A172 (cell line): Measurements from ENCODE around the gene NRARP. TPM values are rescaled to one million over a fixed set of nuclear protein-coding genes. Genes with fewer than 3 reads are reported as not detected.

ENCODE experiments used
- DNase-seq: peaks from one replicate; pipeline ENCODE4 v3.0.0-alpha.2; 2015; ENCODE audit warnings: low spot score
- total RNA-seq: library from RNA; depleted of rRNA; stranded (reverse); fragments of >200 nt; shearing (Covaris generic); gene quantifications from 2 replicates; pipeline ENCODE4 v1.2.3, GENCODE V29; 2014

The NRARP gene
- total RNA-seq, 1 experiment from 2014 or later: 0.40 TPM

DNA sequence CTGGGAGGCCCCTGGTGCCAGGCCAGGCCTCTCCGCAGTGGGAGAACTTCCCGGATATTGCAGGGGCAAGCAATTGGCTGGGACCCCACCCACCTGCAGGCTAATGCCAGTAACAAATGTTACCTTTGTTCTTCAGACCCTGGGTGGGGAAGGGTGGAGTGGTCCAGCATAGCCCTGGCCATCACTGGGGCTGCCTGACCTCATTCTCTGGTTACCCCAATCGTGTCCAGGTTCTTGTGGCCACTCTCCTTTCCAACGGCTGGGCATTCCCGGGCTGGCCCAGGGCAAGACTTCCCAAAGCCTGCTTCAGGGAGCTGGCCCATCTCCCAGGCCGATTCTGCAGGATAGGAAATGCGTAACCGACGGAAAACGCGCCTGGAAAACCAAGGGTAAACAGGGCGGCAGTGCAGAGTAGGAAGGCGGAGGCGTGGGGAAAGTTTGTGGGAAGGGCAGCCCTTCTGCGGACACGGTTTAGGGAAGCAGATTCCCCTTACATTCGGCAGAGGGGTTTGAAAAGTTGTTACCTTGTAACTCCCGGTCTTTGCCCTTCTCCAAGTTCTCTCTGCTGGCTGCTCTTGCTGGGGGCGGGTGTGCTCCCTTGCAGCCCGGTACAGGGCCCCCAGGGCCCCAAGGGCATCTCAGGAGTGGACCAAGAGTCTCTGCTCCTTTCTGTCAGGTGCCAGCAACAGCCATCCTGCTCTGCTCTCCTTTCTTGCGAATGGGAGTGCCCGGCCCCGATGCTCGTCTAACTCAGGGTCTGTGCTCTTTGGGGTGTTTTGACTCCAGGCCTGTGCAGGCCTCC lies 3.5 kb downstream of the NRARP start:
- no peak for DNase-seq

DNA sequence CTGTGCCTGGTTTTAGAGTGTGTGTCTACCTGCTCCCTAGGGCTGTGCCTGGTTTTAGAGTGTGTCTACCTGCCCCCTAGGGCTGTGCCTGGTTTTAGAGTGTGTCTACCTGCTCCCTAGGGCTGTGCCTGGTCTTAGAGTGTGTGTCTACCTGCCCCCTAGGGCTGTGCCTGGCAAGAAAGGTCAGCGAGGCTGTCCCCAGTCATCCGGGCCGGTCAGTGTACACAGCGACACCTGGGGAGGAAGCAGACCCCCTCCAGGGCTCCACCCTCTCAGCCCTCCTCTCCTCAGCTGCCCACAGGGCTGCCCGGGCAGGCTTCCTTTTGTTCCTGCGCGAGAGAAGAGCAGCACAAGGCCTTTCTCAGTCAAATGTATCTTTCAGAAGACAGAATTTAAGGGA lies 4.1 kb downstream of the NRARP start:
- no peak for DNase-seq

DNA sequence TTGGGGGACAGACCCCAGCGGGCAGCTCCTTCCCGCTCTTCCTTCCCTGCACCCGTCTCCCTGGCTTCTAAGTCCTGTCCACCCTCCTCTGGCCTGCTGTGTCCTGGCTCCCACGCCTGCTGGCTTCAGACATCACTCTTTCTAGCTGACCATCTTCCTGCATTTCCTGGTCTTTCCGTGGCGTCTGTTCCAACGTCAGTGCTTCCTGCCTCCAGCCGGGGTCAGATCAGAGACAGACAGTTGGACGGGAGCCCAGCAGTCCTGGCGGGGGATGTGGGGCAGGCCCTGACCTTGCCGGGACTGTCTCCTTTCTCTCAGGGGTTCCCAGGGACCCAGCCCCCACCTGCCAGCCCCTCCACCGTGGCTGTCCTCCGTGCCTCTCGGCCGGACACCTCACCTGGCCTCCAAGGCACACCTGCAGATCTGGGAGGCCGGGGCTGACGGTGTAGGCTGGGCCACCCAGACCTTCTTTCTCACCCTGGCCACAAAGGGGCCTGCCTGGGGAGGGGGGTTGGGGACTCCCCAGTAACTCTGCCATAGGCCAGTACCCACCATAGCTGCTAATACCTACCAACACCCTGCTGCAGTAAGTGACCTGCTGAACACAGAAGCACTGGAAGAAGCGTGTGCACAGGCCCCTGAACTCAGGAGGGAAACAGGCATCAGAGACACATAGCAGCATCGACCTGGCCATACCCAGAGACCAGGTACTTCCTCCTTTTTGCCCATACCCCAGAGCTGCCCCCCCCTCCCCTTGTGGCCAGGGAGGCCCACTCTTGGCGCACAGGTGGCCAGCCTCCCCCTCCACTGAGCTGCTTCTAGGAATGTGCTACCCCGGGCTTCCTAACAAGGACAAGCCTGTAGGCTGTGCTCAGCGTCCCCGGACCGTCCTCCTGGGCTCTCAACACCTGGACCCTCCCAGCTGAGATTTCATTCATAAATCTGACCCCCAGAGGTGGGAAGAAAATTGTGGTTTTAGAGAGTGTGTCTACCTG lies 5.1 kb downstream of the NRARP start:
- no peak for DNase-seq

DNA sequence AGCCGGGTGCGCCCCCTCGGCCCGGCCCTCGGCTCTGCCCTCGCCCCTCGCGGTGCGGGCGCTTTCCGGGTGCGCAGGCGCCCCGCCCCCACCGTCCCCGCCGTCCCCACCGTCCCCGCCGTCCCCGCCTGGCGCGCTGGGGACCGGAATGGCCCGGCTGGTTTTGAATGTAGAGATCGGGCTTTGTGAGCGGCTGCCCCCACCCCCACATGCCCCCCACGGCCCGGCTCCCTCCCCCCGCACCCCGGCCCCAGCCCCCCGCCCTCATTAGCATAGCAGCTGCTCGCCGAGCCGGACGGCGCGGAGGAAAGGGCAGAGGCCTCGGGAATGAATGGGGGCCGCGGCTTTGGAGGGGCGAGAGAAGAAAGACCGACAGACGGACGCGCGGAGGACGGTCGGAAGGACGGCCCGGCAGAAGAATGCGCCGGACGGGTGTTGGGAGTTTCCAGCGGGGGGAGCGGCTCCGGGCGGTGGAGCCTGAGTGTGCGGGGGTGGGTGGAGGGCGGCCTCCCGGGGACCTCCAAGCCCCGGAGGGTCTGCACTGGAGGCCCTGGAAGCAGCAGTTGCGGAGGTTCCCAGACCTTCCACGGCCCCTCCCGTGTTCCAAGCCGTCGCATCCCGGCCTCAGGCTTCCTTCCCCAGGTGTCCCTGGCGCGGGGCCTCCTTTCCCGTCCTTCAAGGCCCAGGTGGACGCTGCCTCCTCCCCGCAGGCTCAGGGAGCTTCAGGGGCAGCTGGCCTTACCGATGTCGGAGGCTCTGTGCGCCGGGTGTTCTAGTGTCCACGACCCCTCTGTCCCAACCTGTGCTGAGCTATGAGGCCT lies 6.0 kb downstream of the NRARP start:
- no peak for DNase-seq

DNA sequence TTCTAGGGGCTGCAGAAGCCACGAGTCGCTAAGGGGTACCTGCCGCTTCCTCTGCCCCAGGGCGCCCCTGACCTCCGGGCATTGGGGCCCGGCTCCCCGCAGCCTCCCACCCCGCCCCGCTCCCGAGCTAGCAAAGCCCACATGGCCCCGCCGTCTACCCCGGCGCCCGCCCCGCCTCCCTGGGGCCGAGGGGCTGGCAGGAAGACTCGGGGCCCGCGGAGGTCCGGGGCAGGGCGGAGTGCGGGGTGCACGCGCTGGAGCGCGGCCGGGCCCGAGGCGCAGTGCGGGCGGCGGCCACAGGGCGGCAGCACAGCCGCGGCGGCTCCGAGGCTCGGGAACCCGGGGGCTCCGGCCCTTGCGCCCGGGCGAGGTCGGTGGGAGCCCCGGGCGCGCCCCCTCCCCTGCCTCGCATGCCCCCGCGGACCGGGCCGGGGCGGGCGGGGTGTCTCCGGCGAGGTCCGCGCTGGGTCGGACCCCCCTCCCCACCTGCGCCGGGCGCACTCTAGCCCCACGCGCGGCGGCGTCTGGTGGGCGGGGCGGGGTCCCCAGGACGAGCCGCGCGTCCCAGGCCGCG lies 6.7 kb downstream of the NRARP start:
- DNase-seq: no peak

DNA sequence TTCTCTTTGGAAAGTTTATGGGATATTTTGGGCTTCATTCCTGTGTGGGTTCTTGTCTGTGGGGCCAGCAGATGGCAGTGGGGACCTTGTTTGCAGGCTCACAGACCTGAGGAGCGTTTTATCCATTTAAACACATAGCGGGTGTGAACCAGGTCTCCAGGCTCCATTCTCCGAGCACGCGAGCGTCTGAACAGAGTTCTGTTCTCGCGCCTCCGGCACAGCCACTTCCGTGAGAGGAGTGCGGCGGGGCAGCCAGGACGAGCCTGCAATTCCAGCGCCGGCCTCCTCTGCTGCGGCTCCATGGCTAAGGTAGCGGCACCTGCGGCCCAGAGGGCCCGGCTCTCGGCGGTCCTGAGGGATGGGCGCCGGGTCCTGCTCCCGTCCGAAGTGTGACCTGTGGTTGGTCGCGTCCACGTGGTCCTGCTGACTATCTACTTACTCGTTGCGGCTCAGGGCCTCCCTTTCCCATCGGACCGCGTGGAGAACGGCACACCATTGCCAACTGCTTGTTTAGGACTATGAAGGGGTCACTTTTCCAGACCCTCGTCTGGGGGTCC lies 7.3 kb downstream of the NRARP start:
- no peak for DNase-seq

DNA sequence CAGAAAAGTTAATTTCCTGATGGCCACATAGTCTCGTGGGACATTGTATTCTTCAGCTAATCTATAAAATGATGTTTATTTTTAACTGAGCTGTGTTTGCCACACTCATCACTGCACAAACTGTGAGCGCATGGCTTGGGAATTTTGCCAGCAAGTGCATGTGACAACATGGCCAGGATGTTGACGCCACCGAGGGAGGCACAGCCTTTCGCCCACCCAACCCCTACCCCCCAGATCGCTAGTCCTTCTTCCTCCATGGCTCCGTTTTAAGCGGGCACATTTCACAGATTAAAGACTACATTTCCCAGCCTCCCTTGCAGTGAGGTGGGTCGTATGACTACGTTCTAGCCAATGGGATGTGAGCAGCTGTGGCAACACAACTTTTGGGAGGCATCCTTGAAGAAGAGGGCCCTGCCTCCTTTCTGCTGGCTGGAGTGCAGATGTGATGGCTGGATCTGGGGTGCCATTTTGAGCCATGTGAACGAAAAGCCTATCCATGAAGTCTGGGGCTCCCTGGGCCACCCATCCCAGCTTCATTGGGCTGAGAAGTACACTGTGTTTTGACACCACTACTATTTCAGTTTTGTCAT lies 7.9 kb downstream of the NRARP start:
- DNase-seq: peak; percentile 46

DNA sequence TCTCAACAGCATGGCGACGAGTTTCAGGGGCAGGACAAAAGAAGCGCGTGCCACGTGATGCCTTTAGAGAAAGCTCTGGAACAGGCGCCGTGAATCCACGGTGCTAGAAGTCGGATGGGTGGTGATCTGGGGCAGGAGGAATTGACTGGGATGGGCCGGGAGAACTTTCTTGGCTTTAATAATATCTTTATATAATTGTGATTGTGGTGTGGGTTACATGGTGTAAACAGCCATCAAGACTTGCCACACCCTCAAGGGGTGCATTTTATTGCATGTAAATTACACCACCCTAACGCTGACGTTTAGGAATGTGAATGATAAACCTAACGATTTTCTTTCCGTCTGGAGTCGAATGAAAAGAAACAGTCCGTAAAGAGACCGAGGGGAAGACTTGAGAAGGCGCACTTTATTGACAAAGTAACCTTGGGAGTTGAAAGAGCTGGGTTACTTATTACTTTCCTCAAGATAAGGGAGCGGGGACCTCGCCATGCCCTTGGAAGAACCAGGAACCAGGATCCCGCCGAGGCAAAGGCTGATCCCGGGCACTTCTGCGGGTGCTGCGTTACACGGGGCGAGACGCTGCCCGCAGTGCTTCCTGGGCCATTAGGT lies 8.5 kb downstream of the NRARP start:
- DNase-seq: no peak

DNA sequence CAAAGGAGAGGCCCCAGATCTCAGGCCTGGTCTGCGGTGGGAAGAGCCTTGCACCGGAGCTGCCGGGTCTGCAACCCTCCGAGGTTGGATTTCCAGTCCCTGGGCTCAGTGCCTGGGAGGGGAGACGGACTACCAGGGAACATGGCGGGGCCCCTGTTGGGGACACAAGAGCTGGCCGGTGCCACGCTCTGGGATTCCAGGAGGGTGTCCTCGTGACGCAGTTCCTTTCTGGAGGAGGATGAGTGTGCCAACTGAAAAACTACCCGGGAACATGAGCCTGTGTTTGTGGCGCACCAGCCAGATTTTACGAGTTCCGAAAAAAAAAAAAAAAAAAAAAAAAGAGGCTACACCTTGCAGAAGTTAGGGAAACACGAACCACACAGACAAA lies 9.0 kb downstream of the NRARP start:
- DNase-seq: no peak

DNA sequence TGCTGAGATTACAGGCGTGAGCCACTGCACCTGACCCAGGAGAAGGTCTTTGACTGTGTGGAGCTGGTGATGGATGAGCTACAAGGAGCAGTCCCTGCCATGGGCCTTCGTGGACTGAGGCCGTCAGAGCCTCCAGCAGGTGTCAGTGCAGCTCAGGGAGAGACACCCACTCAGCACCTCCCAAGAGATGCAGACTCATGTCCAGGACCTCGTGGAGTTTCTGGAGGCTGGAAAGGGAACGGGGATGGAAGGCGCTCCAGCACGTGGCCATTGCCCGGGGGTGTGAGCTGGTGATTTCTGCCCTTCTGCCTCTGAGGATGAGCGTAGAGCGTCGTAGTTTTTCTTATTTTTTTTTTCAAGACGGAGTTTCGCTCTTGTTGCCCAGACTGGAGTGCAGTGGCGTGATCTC lies 15.1 kb downstream of the NRARP start:
- peak; percentile 87 for DNase-seq

DNA sequence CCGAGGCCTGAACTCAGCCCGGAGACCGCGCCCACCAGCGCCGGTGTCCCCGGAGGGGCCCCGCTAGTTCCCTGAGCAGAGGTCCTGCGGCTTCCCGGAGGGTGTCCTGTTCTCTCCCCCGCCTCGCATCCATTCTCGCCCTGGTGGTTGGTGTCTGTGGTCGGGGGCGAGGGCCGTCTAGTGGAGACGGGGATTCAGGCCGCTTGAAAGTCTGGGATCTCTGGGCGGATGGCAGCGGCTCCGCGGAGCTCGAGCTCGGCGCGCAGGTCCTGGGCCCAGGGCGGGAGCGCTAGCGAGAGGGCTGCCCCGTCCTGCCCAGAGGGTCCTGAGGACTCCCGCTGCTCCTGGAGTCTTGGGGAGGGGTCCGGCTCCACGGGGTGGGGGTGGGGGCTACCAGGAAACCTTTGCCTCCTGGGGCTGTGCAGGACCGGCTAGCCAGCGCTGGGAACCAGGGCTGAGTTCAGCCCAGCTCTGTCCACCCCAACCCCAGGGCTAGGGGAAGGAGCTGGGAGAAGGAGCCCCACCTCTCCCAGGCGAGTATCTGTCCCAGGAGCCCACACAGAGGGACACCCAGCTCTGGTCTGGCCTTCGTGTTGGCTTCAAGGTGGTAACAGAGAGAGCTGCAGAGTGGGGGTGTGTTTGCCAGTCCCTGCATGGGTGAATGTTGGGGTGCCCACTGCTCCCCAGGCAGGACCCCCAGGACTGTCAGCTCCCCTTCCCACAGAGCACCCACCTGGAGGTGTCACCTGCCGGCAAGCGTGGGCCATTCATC lies 20.5 kb downstream of the NRARP start:
- no peak for DNase-seq

DNA sequence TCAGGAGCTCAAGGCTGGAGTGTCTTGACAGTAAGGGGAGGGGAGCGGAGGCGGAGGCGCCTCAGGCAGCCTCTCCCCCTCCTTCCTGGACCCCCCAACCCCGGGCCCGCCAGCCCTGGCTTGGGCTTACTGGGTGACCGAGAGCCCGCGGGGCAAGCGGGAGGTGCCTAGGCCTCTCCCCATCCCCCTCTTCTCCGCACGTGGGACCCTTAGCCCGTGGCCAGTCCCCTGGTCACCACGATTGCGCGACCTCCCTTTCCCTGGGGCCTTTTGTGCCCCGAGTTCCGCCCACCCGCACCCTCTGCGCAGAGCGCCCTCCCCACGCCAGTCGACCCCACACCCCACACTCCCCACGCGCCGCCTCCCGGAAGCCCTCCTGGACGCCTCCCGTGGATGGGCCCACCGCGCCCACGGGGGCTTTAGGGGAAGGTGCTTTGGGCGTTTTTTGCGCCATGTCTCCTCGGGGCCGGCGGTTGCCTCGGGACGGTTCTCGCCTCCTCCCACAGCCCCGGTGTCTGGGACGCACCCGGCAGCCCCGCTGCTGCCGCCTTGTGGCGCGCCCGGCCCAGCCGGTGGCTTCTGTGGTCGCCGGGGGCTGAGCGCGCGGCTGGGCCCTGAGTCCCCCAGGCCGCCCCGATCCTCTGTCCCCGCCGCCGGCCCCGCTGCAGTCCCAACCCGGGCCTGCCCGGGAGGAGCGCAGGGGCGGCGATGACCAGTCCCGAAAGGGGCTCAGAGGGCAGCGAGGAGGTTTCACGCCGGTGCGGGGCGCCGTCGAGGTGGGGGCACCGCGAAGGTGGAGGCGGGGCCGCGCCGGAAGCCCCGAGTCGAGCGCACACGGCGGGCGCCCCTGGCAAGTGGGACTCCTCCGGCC lies 21.4 kb downstream of the NRARP start:
- no peak for DNase-seq

DNA sequence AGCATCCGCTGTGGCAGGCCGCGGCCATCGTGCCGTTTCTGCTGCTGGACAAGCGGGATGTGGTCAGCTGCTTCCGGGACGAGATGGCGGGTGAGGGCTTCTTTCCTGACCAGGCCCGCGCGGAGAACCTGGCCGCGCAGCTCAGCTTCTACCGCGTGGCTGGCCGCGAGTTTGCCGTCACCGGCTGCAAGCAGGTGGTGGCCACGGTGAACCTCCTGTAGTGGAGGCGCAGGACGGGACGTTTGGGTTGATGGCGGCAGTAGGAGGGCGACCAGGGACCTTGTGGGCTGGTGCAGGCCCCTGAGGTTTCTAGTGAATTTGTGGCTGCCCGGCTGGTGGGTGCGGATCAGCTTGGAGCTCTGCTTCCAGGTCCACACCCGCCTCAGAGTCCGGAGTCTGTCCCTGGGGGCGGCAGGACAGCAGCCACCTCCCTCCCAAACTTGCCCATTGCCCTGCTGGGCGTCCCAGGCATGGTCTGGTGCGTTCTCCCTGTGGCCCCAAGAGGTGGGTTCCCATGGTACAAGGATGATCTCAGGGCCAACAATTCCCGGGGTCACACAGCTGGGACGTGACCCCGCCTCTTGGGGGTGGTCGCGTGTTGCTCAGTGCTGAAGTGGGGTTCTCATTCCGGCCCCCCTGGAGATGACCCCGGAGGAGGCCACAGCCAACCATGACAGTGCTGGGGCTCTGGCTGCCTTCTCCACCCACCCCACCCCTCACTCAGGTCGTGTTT lies 22.2 kb downstream of the NRARP start:
- no peak for DNase-seq

DNA sequence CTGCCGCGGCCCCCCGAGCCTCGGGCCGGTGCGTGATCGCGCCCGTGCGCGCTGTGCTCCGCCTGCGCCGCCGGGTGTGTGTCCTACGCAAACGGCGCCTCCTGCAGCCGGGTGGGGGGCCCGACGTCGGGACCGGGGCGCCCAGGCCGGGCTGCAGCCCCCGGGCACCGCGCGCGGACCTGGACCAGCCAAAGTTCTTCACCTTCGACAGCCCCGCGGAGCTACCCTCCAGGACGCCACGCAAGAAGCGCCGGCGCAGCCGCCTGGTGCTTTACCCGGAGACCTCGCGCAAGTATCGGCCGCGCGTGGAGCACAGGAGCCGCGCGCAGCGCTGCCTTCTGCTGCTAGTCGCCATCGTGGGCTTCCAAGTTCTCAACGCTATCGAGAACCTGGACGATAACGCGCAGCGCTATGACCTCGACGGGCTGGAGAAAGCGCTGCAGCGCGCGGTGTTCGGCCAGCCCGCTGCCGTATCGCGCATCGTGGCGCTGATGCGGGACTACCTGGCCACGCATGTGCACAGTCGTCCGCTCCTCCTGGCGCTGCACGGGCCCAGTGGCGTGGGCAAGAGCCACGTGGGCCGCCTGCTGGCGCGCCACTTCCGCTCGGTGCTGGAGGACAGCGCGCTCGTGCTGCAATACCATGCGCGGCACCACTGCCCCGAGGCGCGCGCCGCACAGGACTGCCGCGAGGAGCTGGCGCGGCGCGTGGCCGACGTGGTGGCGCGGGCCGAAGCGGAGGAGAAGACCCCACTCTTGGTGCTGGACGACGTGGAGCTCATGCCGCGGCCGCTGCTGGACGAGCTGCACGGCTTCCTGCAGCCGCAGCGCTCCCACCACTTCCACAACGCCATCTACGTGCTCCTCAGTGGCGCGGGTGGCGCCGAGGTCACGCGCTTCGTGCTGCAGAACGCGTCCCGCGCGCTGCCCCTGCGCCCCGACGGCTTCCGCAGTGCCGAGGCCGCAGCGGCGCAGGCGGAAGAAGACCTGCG lies 23.1 kb downstream of the NRARP start:
- DNase-seq: no peak

DNA sequence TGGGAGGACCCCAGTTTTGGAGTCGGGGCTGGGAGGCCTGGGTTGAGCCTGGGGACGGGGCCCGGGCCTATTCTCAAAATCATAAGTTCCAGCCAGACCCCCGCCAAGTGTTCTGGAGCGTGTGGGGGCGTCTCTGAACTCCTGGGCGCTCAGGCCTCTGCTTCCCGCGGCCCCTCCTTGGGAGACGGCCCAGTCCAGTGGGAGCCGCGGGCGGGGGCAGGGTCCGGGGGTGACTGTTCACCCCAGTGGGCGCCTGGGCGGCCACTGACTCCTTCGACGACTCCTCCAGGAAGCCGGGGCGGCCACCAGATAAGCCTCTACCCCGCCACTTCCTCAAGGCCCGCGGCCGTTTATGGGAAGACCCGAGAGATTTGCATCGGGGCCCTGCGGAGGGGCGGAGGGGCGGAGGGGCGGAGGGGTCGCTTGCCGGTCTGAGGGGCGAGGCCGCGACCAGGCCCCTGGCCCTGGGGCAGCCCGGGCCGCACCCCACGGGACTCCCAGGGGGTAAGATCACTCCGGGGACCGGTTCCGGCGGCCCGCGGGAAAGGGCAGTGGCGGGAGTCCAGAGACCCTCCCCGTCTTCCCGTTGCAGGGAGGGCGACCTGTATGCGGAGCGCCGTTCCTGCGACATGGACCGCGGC lies 23.9 kb downstream of the NRARP start:
- no peak for DNase-seq
